K562 treated with DMSO at 1 percent for 12 hours (cell line): ENCODE measurements around the gene SGCG. TPM values are rescaled to one million over a fixed set of nuclear protein-coding genes. Genes with fewer than 3 reads are reported as not detected.

Experiments used
- total RNA-seq: library from RNA; unstranded; fragments of 300-600 nt; gene quantifications from 2 replicates; pipeline ENCODE4 v1.2.3, GENCODE V29; 2022; ENCODE audit not compliant: insufficient read depth

SGCG gene, protein sequence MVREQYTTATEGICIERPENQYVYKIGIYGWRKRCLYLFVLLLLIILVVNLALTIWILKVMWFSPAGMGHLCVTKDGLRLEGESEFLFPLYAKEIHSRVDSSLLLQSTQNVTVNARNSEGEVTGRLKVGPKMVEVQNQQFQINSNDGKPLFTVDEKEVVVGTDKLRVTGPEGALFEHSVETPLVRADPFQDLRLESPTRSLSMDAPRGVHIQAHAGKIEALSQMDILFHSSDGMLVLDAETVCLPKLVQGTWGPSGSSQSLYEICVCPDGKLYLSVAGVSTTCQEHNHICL
- 7.7 and 9.4 TPM in 2 replicates for total RNA-seq

GRCh38 chr13:23180711-23181110 lies at the start of gene SGCG:
Gene SGCG (plus strand): TSS chr13:23180979. CDS start chr13:23203695, 22,716 bp downstream.

